ENCODE measurements around the gene BBOX1.

DNA sequence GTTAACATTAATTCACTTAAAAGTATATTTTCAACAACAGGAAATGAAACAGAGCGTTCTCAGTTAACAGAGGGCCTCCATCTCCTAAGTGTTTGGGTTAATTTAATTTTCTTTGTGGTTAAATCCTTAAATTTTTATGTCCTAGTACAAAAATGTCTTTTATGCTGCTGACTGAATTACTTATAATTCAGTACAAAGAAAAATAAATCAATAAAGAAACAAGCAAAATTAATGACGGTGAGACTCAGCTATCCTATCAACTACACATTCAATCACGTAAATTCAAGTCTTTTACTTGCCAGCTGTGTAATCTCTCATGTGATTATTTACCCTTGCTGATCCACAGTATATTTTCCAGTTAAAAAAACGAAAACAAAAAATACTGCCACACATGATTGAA is 81.4 kb downstream of the BBOX1 start:
- TF ChIP-seq, protein P1, sequence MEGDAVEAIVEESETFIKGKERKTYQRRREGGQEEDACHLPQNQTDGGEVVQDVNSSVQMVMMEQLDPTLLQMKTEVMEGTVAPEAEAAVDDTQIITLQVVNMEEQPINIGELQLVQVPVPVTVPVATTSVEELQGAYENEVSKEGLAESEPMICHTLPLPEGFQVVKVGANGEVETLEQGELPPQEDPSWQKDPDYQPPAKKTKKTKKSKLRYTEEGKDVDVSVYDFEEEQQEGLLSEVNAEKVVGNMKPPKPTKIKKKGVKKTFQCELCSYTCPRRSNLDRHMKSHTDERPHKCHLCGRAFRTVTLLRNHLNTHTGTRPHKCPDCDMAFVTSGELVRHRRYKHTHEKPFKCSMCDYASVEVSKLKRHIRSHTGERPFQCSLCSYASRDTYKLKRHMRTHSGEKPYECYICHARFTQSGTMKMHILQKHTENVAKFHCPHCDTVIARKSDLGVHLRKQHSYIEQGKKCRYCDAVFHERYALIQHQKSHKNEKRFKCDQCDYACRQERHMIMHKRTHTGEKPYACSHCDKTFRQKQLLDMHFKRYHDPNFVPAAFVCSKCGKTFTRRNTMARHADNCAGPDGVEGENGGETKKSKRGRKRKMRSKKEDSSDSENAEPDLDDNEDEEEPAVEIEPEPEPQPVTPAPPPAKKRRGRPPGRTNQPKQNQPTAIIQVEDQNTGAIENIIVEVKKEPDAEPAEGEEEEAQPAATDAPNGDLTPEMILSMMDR (IDR thresholded peaks at IDR 0.05; ENCODE audit: low read length): no peak
- no peak for TF ChIP-seq EZH2 (IDR thresholded peaks at IDR 0.05; ENCODE audit: borderline replicate concordance, low read length)

Measured in OCI-LY1 (cell line).